GM21515 (cell line): Measurements from ENCODE around the gene NANS.
"Not testable (repeated sequence)": the region's sequence is repeated elsewhere in the genome, so short reads cannot be mapped to it uniquely, and the experiment has no call there.

Experiments
- ATAC-seq: cut with Tn5 transposase; IDR thresholded peaks from one replicate; pipeline ENCODE4 v1.9.1; 2021; ENCODE audit not compliant: unreplicated experiment

NANS gene

DNA sequence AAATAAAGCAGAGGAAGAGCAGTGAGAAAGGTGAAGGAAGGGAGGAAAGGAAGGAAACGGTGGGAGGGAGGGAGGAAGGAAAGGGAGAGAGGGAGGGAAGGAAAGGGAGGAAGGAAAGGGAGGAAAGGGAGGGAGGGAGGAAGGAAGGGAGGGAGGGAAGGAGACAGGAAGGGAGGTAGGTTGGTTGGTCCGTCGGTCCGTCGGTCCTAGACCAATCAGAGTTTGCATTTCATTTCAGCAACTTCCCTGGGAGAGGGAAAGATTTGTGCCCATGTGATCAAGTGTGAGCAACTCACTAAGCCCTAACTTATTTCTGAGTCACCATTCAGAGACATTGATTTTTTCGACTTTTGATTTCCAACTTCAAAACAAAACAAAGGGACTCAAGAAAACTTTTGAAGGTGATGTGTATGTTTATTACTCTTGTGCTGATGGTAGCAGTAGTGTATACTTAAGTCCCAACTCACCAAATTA, 18.8 kb downstream of the NANS start:
- no peak for ATAC-seq

DNA sequence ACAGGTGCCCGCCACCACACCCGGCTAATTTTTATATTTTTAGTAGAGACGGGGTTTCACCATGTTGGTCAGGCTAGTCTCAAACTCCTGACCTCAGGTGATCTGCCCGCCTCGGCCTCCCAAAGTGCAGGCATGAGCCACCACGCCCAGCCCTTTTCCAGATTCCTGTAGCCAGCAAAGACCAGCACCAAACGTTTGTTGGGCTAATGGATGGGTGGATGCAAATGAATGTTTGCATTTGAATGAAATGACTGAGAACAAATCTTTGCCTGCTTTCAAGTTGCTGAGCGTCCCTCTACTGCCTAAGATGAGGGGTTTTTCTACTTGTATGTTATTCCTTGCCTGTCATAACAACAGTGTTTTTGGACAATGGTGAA, 20.0 kb downstream of the NANS start:
- not testable (repeated sequence) for ATAC-seq

DNA sequence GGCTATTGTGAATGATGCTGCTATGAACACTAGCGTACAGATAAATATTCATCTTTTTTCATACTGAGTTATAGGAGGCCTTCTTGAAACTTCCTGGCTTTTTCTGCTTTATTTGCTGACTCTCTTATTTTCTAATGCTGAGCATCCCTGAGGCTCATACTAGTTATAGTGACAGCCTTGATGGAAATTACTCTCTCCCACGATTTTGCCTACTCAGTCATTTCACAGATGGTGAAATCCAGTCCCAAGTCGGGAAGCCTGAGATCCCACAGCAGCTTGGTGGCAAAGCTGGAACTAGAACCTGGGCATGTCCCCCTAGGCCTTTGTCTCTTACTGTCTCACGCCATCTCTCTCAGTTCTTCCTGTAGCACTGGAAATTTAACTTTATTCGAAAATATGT, 22.4 kb downstream of the NANS start:
- no peak for ATAC-seq

DNA sequence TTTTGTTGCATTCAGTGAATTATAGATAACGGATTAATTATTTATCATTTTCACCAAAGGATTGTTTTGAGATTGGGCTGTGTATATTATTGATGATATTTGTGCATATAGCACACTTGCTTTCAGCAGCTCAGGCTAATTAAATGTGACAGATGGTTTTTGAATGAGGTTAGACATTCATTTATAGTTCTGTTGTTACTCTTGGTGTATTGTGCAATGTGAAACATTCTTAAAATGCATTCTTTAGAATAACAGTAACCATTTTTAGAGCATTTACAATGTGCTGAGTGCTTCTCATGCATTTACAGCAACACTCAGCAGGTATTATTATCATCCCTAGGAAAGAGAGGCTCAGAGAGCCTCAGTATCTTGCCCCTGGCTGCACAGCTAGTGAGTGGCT, 23.8 kb downstream of the NANS start:
- no peak for ATAC-seq

DNA sequence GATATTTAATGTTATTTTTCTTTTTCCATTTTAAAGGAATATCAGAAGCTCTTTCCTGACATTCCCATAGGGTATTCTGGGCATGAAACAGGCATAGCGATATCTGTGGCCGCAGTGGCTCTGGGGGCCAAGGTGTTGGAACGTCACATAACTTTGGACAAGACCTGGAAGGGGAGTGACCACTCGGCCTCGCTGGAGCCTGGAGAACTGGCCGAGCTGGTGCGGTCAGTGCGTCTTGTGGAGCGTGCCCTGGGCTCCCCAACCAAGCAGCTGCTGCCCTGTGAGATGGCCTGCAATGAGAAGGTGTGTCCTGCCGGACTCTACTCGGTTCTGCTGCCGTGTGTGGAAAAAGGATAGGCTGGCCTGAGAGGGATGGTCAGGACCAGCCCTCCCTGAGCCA, 24.2 kb downstream of the NANS start:
- no peak for ATAC-seq

DNA sequence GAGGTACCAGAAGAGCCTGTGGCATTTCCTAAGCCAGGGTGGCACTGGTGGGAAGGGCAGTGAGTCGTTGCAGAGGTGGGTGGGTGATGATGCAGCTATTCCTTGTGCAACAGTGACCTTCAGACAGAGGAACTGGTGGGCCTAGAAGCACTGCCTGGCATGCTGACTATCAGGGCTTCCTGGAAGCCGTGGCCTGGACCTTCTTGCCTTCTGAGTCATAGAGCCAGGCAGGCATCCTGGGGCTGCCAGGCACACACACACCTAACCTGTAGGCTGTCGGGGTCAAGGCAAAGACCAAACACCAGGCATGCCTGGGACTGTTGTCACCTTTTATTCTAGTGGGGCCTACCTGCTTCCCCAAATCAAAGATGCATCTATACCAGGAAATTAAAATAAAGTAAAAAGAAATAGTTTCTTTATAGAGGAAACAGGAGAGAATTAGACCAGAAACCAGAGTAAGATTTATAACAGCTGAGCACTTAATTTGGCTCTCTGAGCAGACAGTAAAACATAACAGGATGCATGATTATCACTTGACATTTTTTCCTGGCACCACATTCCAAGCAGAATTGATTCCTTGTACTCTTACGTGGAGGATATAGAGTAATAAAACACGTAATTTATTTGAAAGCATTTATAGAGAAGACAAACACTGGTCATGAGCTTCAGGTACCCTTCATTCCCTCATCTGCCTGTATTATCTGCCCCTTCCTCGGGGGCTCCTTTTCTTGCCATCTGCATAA, 25.1 kb downstream of the NANS start:
- no peak for ATAC-seq

DNA sequence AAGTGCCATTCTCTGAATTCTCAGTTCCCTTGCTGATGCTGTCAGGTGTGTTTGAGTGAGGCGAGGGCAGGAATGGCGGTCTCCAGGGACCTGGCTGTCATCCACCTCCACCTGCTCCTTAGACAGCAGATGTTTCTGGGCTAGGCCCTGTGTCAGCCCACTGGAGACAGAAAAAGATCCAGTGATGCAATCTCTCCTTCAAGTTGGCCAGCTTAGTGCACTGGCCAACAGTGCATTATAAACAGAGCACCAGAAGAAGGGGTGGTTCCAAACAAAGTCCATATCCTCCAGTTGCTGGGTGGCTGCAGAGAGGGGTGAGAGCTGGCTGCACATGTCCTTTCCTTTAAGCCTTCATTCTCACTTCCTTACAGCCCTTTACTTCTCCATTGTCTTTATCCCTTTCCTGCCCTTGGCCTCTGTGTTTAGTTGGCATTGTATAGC, 26.5 kb downstream of the NANS start:
- no peak for ATAC-seq

DNA sequence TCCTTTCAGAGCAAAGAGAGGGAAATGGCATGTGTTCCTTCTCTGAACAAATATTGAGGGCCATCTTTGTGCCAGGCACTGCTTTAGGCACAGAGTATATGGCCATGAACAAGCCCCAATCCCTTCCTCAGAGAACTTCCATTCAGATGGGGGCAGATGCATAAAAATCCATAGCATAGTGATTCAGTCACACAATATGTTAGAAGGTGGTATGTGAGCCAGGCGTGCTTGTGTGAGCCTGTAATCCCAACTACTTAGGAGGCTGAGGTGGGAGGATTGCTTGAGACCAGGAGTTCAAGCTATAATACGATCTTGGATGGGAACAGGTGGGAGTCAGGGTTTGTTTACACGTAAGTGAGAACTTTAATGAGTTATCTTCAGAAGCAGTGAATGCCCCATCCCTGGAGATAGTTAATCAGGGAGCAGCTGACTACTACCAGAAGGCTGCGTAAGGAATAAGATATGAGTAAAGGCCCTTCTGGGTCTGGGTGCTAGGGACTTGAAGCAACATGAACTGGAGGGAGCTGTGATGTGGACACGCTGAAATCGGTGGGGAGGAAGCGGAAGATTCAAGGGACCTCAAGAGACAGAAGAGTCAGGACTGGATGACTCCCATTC, 27.1 kb downstream of the NANS start:
- ATAC-seq = no peak

DNA sequence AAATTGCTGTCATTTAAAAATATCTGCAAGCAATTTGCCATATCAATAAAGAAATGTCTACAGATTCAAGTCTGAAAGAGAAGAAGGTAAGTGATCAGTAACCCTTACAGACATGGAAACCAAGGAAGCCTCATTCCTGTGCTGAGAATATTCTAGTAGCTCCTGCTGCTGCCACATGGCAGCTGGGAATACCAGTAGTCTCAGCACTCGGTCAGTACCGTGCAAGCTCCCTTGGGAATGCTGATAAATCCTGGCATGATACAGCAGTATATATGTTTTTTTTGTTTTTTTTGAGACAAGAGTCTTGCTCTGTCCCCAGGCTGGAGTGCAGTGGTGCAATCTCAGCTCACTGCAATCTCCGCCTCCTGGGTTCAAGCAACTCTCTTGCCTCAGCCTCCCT, 27.9 kb downstream of the NANS start:
- no peak for ATAC-seq

DNA sequence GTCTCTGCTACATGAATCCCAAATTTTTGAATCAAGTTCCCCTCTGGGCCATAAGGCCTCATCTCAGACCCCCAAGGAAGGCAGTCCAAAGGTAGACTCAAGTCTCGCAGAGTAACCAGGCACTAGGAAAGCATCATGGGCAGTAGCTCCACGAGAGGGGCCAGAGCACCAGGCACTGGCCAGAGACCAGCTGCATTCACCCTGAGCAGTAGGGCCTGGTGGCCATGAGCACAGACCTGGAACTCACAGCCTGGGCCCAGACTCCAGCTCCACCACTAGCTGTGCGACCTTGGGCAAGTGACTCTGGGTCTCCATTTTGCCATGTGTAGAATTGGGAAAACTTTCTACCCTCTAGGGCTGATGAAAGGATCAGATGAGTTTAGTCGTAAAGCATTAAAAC, 28.5 kb downstream of the NANS start:
- no peak for ATAC-seq

DNA sequence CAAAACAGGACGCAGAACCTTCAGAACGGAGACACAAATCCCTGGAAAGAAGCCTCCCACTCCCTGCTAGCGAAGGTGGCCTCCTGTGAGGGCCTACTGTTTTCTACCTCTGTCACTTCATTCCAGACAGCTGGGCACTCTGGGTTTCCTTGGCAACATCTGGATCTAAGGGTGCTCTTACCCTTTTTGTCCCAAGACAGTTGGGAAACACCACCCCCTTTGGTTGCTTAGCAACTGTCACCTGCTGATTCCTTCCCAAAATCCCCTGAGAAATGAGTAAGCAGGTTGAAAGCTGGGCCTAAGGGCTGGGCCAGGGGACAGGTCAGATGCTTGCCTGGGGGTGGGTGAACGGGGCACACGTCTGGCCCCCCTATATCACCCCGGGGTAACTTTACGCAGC, 29.4 kb downstream of the NANS start:
- ATAC-seq = no peak

DNA sequence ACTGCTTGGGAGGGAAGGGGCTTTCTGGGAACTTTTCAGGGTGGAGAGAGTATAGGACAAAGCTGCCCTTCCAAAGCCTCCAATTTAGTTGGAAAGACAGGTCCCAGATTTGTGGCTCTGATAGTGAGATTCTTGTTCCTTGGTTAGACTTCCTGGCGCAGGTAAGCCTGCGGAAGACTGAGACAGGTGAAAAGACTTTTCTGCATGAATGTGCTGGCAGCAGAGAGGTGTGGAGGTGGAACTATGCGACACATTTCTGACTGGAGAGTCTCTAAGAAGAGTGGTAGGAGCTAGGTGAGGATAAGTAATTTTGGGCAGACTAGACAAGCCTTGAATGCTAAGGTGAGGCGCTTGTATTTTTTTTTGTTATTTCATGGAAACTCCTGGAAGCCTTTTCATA, 29.9 kb downstream of the NANS start:
- ATAC-seq = no peak

DNA sequence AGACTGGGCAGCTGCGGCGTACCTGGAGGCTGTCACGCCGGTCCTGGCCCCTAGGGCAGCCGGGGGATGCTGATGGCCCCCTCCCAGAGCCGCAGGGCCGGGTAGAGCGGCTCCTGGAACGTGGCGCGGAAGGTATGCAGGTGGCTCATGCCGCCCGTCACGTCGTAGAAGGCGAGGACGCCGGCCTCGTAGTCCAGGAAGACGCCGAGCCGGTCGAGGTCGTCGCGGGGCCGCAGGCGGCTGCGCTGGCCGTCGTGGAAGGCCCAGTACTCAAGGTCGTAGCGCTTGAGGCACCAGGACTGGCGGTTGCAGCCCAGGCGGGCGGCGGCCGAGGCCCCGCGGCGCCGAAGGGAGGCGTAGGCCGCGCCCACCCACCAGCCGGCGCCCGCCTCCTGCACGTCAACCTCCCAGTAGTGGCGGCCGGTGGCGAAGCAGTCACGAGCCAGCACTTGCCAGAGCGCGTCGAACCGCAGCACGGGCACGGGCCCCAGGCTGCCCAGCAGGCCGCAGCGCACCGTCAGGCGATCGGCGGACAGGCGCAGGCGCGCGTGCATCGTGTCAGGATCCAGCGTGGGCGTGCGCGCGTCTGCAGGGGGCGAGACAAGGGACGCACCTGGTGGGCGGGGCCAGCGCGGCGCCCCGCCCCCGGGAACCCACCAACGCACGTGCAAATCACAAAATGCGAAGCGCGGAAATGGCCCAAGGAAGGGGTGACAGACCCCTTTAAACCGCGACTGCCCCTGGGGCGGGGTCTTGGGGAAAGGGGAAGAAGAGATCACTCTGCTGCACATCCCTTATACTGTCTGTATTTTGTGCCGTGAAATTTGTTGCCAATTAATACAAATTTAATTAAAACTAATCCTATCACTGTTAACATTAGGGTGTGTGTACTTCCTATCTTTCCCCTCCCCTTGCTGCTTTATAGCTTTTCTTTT, 31.2 kb downstream of the NANS start:
- no peak for ATAC-seq

DNA sequence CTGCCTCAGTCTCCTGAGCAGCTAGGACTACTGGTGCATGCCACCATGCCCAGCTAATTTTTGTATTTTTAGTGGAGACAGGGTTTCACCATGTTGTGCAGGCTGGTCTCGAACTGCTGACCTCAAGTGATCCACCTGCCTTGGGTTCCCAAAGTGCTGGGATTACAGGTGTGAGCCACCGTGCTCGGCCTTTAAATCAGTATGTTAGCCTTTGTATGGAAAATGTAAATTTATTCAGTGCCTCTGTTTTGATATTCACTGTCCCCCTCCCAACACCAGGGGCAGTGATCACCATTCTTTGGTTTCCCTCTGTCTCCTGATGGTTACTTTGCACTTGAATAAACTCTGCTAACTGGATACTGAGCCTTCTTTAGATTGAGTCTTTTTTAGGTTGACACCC, 34.1 kb downstream of the NANS start:
- not testable (repeated sequence) for ATAC-seq

DNA sequence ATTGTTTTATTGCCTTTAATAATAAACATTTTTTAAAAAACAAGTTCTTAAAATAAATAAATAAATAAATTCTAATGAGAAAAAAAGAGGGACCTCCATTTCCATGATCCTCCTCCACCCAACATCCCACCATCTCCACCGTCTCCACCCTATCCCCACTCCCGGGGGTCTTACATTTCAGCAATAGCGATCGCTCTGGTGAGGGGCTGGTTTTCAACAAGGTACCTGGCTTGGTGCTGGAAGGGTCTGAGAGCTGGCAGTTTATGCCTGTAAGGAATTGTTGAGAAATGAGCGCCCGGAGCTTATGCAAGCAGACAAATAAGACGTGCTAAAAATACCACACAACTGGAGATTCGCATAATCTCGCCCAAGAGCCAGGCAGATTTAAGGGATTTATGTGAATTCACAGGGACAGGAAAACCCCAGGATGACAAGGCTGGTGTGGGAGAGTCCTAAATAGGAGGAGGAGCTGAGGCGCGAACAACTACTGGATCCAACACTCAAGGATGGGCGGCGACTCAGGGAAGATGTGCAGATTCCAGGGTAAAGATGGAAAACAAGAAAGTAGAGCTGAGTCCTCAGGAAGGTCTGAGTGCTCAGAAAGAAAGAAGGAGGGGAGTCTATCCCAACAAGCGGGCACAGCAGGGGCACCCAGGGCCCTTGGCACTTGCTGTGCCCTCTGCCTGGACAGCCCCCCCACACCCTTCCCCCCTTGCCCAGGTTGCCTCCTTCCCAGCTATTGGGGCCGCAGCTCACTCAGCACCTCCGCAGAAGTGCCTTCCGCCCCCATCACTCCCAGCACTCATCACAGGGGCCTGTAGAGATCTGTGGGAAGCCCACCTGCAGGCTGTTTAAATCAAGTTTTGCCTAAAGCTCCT, 35.4 kb downstream of the NANS start:
- no peak for ATAC-seq

DNA sequence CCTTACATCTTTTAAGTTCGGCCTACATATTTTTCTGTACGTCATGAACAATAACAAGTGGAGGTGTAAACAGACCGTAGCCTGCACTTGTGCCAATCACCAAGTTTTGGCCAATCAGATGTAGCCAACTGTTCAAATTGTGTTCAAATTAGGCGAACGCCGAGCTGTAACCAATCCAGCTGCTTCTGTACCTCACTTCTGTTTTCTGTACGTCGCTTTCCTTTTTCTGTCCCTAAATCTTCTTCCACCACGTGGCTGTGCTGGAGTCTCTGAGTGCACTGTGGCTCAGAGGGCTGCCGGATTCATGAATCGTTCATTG, 36.0 kb downstream of the NANS start:
- no peak for ATAC-seq

DNA sequence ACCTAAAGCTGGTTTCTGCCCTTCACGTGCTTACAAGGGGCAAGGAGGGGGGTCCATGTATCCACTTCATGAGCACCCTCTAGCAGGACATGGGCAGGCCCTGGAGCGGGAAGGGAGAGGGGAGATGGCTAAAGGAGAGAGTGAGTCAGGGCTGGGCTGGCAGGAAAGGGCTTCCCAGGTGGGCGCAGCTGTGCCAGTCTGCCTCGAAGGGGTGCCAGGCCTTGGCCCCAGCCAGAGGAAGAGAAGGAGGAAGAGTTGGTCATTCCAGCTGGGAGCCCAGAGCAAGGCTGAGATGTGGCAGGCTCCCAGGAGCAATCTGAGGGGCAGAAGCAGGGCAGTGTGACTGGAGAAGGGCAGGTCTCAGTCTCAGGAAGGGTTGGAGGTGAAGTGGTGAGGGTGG, 37.8 kb downstream of the NANS start:
- ATAC-seq = no peak

DNA sequence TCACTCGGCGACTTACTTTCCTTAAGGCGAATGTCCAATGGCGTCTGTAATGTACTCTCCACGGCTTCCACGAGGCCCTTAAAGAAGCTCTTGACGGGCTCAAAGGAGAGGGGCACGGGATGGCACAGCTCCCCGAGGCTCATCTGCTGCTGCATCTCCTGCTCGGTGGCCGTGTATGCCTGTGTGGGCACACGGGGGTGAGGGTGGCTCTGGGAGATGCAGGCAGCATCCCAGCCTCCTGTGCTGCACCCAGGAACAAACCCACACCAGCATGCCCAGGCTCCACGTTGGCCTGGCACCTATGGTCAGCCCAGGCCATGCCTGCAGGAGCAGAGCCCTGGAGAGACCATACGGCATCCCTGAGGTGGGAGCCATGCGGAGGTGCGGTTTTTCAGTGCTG, 38.3 kb downstream of the NANS start:
- no peak for ATAC-seq

DNA sequence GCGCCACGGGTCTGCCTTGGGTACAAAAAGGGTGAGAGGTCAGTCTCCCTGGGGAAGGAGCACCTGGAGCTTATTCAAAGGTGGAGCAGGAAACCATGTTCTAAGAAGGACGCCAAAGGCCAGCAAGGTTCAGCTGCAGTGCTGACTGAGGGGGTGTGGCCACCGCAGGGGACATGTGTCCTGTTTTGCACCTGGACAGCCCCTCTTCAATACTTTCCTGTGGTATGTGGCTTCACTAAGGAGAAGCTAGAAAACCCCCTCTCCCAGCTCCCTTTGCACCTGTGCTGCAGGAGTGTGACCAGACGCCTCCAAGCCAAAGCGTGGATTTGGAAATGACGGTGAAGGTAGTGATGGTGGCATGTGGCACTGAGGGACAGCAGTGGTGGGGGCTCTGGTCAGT, 38.9 kb downstream of the NANS start:
- no peak for ATAC-seq

DNA sequence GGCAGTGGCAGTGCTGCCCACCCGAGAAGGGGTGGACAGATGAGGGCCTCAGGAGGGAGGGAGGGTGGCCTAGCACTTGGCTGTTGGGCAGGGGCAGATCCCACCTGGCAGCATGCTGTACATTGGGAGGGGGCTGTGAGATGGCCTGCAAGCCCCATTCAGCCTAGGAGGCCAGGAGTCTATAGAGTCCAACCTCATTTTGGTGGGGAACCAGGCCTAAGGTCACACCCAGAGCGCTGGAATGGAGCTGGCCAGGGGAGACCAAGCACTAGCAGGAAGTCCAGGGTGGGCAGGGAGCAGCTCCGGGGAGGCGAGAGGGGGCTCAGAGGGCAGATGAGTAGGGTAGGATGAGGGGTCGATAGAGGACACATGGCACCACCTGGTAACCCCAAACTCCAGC, 39.6 kb downstream of the NANS start:
- ATAC-seq = no peak

DNA sequence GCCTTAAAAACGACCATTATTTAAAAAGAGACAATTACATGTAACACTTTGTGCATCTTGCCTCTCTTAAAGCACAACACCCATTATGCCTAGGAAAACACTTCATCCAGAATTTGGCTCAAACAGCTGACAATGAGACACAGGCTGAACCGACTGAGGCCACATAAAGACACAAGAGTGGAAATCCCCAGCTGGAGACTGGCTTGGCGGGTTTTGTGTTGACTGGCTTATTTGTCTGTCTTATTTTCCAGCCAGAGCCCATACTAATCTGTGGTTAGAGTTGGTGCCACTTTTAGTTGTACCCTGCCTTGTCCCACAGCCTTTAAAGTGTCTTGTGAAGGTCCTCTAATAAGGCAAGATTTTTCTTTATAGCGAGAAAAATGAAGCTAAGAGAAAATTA, 41.3 kb downstream of the NANS start:
- ATAC-seq = no peak
